Measurements from ENCODE around the gene MRTFB. TPM values are rescaled to one million over a fixed set of nuclear protein-coding genes. Genes with fewer than 3 reads are reported as not detected.
A peak's percentile ranks its signal among the peaks of the same experiment; 100 is the strongest.

MRTFB gene
- total and polyA plus RNA-seq, 2 of the 13 experiments (the other 11 are each of a cell fraction or from before 2014, with no cell fraction given), result 11.4 to 14.0 TPM

DNA sequence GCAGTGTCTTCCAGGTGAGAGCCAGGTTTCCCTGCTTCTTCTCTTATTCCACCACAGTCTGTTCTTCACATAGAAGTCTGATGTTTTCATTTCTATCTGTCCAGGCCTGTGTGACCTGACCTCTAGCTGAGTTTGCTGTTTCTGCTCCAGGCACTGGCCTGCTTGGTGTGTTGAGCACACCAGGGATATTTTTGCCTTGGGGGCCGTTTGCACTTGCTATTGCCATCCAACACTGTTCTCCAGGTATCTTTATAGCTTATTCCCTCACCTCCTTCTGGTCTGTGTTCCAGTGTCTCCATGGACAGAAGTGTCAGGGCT is 41.4 kb downstream of the MRTFB start (continued):
- TF ChIP-seq, protein P1, sequence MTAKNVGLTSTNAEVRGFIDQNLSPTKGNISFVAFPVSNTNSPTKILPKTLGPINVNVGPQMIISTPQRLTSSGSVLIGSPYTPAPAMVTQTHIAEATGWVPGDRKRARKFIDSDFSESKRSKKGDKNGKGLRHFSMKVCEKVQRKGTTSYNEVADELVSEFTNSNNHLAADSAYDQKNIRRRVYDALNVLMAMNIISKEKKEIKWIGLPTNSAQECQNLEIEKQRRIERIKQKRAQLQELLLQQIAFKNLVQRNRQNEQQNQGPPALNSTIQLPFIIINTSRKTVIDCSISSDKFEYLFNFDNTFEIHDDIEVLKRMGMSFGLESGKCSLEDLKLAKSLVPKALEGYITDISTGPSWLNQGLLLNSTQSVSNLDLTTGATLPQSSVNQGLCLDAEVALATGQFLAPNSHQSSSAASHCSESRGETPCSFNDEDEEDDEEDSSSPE (CRISPR knock-in tag; IDR thresholded peaks at IDR 0.05), result no peak
- TF ChIP-seq ZSCAN21 (CRISPR knock-in tag; IDR thresholded peaks at IDR 0.05; ENCODE audit: borderline replicate concordance), result no peak; the same call in 1 of the 2 replicates
- 0 out of 2 replicates have a peak, but pooled peaks have one; percentile 33 for TF ChIP-seq ISL2 (CRISPR knock-in tag; IDR thresholded peaks at IDR 0.05)
- no peak for TF ChIP-seq POGZ (CRISPR knock-in tag; IDR thresholded peaks at IDR 0.05)
- no peak for TF ChIP-seq ZNF552 (CRISPR knock-in tag; IDR thresholded peaks at IDR 0.05; ENCODE audit: borderline replicate concordance)
- no peak for TF ChIP-seq ZBTB1 (CRISPR knock-in tag; IDR thresholded peaks at IDR 0.05; ENCODE audit: borderline replicate concordance)
- TF ChIP-seq ZNF205 (CRISPR knock-in tag; IDR thresholded peaks at IDR 0.05), result no peak
- no peak for TF ChIP-seq CBFB (CRISPR knock-in tag; IDR thresholded peaks at IDR 0.05)
- no peak for TF ChIP-seq EEA1 (CRISPR knock-in tag; IDR thresholded peaks at IDR 0.05; ENCODE audit: borderline replicate concordance)
- TF ChIP-seq MXD4 (CRISPR knock-in tag; IDR thresholded peaks at IDR 0.05), result no peak
- no peak for TF ChIP-seq MIER3 (CRISPR knock-in tag; IDR thresholded peaks at IDR 0.05; ENCODE audit: borderline replicate concordance)
- TF ChIP-seq RBFOX2 (IDR thresholded peaks at IDR 0.05; ENCODE audit: low read depth, low read length), result no peak
- no peak for TF ChIP-seq ZNF451 (CRISPR knock-in tag; IDR thresholded peaks at IDR 0.05)
- no peak for TF ChIP-seq ZNF878 (CRISPR knock-in tag; IDR thresholded peaks at IDR 0.05)
- TF ChIP-seq, protein P2, sequence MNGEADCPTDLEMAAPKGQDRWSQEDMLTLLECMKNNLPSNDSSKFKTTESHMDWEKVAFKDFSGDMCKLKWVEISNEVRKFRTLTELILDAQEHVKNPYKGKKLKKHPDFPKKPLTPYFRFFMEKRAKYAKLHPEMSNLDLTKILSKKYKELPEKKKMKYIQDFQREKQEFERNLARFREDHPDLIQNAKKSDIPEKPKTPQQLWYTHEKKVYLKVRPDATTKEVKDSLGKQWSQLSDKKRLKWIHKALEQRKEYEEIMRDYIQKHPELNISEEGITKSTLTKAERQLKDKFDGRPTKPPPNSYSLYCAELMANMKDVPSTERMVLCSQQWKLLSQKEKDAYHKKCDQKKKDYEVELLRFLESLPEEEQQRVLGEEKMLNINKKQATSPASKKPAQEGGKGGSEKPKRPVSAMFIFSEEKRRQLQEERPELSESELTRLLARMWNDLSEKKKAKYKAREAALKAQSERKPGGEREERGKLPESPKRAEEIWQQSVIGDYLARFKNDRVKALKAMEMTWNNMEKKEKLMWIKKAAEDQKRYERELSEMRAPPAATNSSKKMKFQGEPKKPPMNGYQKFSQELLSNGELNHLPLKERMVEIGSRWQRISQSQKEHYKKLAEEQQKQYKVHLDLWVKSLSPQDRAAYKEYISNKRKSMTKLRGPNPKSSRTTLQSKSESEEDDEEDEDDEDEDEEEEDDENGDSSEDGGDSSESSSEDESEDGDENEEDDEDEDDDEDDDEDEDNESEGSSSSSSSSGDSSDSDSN (CRISPR knock-in tag; IDR thresholded peaks at IDR 0.05), result no peak
- no peak for TF ChIP-seq HNRNPLL (IDR thresholded peaks at IDR 0.05; ENCODE audit: low read depth, low read length, poor library complexity, severe bottlenecking)
- TF ChIP-seq SOX5 (CRISPR knock-in tag; IDR thresholded peaks at IDR 0.05; ENCODE audit: borderline replicate concordance), result no peak
- no peak for TF ChIP-seq ISX (CRISPR knock-in tag; conservative IDR thresholded peaks at IDR 0.05)
- TF ChIP-seq FIP1L1 (IDR thresholded peaks at IDR 0.05; ENCODE audit: borderline replicate concordance, insufficient read depth, low read depth, low read length), result no peak
- TF ChIP-seq, protein P3, sequence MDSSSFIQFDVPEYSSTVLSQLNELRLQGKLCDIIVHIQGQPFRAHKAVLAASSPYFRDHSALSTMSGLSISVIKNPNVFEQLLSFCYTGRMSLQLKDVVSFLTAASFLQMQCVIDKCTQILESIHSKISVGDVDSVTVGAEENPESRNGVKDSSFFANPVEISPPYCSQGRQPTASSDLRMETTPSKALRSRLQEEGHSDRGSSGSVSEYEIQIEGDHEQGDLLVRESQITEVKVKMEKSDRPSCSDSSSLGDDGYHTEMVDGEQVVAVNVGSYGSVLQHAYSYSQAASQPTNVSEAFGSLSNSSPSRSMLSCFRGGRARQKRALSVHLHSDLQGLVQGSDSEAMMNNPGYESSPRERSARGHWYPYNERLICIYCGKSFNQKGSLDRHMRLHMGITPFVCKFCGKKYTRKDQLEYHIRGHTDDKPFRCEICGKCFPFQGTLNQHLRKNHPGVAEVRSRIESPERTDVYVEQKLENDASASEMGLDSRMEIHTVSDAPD (CRISPR knock-in tag; IDR thresholded peaks at IDR 0.05), result no peak
- TF ChIP-seq GZF1 (CRISPR knock-in tag; IDR thresholded peaks at IDR 0.05), result no peak
- TF ChIP-seq BCL6 (CRISPR knock-in tag; IDR thresholded peaks at IDR 0.05), result 0 out of 2 replicates have a peak, but pooled peaks have one; percentile 3
- TF ChIP-seq ZNF598 (CRISPR knock-in tag; IDR thresholded peaks at IDR 0.05; ENCODE audit: borderline replicate concordance), result 0 out of 2 replicates have a peak, but pooled peaks have one; percentile 5
- TF ChIP-seq, protein P4, sequence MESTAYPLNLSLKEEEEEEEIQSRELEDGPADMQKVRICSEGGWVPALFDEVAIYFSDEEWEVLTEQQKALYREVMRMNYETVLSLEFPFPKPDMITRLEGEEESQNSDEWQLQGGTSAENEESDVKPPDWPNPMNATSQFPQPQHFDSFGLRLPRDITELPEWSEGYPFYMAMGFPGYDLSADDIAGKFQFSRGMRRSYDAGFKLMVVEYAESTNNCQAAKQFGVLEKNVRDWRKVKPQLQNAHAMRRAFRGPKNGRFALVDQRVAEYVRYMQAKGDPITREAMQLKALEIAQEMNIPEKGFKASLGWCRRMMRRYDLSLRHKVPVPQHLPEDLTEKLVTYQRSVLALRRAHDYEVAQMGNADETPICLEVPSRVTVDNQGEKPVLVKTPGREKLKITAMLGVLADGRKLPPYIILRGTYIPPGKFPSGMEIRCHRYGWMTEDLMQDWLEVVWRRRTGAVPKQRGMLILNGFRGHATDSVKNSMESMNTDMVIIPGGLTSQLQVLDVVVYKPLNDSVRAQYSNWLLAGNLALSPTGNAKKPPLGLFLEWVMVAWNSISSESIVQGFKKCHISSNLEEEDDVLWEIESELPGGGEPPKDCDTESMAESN (CRISPR knock-in tag; conservative IDR thresholded peaks at IDR 0.05), result no peak
- 0 out of 2 replicates have a peak, but pooled peaks have one; percentile 5 for TF ChIP-seq PHF21A (CRISPR knock-in tag; IDR thresholded peaks at IDR 0.05)

Measured in HepG2 (cell line).